HG02943 (cell line): ENCODE data around the gene NCK2.
A peak's percentile ranks its signal among the peaks of the same experiment; 100 is the strongest.

Experiments used
- ATAC-seq: cut with Tn5 transposase; IDR thresholded peaks from one replicate; pipeline ENCODE4 v1.9.1; 2021; ENCODE audit warnings: mild to moderate bottlenecking, low read depth, moderate library complexity; ENCODE audit not compliant: unreplicated experiment

NCK2 gene

DNA sequence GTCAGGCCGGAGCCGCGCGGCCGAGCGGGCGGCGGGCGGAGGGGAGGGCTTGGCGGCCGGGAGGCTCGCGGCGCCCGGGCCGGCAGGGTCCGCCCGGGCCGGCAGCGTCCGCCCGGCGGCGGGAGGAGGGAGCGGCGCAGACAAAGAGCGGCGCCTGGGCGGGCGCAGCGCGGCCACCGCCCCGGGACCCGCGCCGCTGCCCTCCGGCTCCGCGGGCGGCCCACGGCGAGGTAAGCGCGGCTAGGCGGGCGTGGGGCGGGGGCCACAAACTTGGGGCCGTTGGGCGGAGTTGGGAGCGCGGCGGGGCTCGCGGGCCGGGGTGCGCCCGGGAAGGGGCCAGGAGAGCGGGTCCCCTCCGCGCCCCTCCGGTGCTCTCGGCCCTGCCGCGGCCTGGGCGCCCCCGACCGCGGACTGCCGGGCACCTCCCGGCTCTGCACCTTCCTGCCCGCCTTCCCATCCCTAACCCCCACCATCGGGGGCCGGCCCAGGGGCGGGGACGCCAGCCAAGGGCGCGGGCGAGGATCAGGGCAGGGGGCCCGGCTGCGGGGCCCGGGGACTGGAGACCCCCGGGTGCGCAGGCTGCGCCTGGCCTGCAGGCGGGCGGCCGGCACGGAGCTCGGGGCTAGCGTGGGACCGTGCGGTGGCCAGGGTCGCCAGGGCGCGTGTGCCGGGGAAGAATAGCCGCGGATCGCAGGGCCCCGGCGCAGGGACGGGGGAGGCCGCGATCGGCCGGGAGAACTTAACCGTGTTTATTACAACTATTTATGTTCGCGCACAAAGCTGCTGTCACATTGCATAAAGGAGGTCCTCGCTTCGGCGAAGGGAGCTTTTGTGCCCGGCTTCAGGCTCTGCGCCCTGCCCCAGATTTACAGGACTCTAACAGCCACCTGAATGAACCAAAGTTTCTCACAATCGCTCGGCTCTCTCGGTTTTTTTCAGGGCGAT lies at the start of gene NCK2:
Gene NCK2 (plus strand): TSS at position 4 of the 945 bp plus-strand sequence. CDS start 110,152 bp downstream, outside the sequence.
- peak; percentile 34 for ATAC-seq

DNA sequence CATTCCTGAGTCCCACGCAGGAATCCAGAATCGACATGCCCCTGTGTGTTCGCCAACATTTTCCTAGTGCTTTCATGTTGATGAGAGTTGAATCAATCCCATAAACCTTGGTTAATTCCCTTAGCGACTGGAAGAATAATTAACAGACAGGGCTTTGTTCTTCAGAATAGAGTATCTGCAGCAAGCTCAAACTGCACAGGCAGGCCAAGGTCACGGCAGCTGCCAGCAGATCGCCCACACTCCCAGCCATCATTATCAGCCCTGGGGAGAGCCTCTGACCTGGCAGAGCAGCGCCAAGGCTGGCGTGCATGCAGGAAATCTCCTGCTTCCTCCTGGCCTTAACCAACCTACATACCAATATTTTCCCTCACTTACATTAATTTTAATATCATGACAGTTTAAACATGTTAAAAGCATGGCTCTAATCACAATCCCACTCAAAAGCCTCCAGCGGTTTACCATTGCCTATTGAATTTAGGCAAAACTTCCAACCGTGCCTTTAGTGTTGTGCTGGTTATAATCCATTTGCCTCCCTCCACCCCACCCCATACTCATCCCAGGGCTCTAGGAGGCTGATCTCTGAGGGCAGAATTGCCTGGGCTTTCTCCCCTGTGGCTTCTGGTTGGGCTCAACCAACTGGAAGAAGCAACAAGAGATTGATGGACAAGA lies 46.8 kb upstream of the NCK2 start:
- no peak for ATAC-seq

DNA sequence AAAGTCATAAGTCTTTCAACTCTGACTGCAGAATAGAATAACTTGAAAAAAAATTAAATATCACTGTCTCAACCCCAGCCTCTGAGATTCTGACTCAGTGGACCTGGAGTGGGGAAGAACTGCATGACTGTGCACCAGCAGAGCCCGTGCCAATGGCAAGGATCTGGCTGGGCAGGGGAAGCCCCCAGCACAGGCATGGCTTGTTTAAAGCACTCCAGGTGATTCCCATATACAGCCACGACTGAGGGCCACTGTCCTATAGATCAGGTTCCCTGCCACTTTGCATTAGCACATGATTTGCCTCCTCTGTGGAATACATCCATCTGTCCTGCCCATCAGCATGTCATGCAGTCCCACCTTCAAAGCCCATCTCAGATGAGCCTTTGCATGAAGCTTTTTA lies 45.9 kb upstream of the NCK2 start:
- ATAC-seq: no peak

DNA sequence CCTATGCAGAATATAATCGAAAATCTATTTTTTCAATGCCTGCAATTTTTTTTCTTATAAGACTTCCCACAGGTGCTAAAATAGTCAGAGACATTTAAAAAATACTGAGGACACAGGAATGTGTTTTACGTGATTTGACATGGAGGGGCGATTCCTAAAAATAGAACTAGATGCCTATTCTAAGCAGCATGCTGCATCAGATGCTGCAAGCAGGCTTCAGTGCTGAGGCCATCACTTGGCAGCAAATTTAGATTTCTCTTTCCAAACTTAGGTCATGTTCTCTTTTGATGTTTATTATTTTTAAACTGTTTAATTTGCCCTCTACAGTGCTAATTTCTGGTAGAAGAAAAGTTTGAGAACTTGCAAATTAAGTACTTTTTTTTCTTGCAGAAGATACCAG lies 43.7 kb upstream of the NCK2 start:
- no peak for ATAC-seq

DNA sequence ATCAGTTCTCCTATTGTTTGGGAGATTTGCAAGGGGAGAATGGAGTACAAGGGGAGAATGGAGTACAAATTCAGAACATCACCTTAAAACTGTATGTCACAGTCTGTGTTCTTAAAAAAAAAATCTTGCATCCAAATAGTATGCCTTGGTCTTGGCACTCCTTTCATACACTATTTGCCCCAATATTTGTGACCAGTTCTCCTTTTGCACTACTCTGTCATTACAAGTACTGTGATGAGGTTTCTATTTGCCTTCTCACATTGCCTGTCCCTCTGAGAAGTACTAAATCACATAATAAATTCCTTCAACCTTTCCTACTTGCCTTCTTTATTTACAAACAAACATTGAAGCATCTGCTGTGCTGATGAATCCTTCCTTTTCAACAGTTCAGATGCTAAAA lies 36.0 kb upstream of the NCK2 start:
- ATAC-seq: no peak

DNA sequence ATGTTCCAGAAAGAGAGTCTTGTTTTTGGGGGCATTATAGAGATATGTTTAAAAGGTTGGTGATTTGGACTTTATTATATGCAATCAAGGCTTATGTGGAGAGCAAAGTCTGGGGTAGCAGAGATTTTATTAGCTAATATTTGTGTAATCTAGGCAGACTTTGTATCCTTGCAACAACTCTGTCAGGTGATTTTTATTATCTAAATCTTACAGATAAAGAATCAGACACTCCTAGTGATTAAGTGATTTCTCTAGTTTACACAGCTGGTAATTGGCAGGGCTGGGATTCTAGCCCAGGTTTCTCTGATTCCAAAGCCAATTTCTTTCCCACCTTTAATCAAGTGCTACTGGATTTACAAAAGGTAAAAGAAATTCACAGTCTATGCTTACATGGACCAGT lies 33.3 kb upstream of the NCK2 start:
- ATAC-seq: no peak

DNA sequence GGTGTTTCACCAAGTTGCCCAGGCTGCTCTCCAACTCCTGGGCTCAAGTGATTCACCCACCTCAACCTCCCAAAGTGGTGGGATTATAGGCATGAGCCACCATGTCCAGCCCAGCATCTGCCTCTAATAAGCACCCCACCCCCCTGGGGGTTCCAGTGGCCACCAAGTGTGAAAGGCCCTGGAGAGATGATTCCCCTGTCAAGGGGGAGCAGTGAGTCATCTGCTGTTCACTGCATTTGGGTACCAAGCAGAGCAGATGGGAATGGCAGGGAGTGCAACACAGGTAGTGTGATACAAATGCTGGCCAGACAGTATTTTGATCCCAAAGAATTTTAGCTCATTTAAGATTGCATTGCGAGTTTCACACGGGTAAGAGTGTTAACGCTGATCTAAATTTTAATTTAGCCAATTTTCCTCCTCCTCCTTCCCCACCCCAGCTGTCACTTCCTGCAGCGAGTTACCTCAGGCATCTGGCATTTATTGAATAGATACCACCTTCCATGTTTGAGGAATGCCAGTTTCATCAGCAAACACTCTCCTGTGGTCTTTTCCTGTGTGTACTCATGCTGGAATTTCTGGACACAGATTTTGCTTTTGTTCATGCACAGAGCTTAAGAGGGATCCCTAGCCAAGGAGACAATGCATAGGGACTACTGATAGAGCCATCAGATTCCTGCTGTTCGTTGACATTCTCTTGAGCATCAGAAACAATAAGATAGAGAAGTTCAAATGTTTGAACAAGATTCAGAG lies 32.4 kb upstream of the NCK2 start:
- ATAC-seq: no peak

DNA sequence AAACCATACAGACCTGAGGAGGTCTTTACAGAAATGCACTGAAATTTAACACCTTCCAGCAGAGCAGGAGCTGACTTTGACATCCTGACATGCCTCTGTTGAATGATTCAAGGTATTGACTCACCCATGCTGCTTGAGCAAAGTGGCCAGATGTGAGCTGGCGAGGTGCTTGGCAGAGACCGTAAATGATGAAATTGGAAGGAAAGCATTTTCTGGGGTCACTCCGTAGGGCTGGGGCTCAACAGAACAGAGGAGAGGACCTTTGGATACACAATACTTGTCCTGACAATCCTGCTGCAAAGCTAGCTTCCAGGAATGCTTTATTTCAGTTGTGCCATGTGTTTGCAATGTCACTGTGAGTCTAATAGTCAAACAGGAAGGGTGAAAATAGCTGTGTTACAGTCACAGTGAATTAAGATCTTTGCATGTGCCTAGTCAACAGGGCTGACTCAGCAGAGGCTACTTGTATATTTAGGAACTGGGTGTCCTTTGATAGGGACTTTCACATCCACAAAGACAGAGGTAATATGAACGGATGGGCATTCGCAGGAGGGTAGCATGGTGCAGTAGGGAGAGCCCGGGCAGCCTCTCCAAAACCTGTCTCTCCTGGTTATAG lies 31.6 kb upstream of the NCK2 start:
- ATAC-seq: no peak

DNA sequence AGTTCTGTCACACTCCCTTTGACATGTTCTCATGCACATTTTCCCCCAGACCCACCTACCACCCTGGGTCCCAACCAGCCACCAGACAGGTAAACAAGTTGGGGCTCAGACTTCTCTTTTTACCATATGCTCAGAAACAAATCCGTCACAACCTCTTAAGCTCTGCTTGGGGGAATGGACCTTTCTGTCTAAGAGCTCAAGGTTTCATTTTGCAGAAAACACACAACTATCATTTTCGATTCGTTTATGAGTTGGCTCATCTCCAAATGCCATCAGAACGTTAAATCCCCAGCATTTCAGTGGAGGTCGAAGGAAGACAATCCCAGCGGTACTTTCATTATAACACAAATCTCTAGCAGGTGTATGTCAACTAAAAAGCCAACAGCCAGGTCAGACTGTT lies 30.6 kb upstream of the NCK2 start:
- no peak for ATAC-seq

DNA sequence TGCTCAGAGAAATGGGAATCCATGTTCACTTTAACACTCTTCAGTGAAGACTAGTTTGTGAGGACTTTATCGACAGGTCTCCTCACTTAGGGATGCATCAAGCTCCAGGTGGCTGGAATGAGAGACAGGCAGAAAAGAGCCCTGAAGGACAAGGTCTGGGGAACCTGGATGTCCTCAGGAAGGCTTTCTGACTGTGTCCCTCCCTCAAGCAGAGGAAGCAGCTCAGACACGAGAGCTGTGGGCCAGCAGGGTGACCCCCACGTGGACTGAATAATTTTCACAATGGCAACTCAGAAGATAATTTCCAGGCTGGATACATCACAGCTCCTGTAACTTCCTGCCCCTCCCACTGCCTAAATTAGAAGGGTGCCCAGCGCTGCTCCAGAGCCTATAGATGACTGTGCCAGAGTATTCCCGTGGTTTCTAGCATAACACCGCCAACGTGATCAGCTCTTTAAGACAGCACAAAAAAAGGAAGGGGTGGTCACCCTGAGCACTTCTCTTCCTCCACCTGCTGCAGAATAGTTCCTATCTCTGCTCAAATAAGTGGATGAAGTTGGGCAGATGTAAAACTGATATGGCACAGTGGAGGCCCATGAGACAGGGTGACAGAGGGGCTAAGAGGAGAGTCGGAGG lies 25.7 kb upstream of the NCK2 start:
- ATAC-seq: no peak

DNA sequence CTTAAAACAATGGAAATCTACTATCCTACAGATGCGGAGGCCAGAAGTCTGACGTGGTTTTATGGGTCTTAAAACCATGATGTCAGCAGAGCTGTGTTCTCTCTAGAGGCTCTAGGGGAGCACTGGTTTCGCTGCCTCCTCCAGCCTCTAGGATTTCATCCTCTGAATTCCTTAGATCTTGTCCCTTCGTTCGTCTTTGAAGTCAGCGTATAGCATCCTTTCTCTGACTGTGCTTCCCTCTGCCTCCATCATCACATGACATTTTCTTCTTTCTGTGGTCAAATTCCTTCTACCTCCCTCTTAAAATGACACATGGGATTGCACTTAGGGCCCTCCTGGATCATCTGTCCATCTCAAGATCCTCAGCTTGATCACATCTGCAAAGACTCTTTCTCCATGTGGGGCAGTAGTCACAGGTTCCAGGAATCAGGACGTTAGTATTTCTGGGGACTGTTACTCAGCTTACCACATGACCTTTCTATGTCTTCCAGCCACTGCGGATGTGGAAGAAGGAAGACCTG lies 22.7 kb upstream of the NCK2 start:
- no peak for ATAC-seq

DNA sequence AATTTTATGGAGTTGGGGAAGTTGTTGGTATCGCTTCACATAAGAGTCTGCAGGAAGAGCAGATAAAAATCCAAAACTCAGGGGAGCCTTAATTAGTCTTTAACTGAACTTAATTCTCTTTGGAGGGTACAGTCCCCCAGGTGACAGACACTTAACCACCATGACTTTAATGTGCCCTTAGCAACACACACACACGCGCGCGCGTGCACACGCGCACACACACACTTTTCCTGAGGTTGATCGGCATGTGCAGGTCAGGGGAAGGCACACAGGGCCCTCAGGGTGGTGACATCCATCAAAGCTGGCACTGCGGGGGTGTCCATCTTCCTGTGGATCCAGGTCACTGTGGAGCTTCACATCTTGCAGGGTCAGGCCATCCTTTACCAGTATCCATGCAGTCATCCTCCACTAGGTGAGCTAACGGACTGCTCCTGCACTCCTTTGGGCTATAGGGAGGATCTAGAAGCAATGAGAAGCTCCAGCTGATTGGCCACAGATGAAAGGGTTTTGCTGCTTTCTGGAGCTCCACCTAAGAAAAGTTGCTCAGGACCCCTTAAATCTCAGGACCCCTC lies 21.9 kb upstream of the NCK2 start:
- no peak for ATAC-seq

DNA sequence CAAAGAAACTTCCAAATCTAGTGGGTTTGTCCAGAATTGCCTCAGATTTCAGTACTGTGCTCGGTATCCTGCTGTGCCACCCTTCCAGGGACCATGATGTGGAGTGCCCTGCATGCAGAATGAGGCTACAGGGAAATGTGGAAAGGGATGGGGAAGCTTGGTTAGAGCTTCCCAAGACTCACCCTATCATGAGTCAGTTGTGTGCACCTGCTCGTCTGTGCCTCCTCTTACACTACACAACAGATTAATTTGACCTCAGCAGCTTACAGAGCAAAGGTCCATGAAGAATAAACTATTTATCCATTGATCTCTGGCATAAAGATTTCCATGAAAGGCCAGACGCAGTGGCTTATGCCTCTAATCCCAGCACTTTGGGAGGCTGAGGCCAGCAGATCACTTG lies 21.3 kb upstream of the NCK2 start:
- no peak for ATAC-seq

DNA sequence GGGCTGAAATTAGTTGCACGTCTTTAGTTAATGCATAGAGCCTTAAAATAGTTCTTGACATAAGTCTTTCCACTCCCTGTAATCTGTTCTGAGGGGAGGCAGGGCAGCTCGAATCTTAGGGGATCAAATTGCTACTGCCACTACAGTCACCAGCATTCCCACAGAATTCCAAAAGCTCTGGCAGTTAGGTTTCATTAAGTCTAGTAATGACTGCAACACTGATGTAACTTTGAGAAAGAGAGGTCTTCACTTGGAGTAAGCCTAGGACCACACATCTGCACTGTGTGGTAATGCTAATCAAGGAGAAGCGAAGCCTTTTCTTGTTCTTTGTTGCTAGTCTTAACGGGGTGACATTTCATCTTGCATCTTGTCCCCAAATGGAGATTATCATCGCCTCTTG lies 19.3 kb upstream of the NCK2 start:
- ATAC-seq: no peak

DNA sequence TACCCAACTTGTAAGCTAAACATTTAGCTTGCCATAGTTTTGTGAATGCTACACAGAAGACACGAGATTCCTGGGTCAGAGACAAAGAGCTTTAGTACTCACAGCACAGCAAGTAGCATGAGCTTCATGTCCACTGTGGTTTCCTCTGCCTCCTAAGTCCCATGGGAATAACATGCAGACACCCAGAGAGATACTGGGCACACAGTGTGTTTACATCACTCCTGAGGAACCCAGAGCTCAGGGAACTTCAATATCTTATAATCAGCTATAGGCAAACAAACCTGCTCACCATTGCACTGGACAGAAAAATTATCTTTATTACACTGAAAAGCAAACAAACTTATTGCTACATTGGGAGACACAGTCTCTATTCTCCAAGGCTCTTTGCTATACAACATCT lies 14.5 kb upstream of the NCK2 start:
- ATAC-seq: no peak

DNA sequence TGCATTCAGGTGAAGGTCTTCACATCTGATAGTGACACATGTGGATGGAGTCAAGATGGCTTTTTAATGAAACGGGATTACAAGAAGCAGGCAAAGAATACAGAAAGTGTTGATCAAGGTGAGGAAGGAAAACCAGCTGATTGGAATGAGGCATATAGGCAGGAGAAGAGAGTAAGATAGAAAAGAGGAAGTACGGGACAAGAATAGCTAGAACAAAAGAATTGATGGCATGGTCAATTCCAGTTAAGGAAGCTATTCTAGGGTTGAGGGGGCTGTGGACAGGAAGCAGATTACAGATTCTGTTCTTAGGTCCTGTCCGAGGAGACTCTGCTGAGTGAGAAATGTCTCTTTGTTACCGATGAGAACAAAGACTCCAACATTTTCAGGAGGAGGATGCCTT lies 13.2 kb upstream of the NCK2 start:
- ATAC-seq: no peak

DNA sequence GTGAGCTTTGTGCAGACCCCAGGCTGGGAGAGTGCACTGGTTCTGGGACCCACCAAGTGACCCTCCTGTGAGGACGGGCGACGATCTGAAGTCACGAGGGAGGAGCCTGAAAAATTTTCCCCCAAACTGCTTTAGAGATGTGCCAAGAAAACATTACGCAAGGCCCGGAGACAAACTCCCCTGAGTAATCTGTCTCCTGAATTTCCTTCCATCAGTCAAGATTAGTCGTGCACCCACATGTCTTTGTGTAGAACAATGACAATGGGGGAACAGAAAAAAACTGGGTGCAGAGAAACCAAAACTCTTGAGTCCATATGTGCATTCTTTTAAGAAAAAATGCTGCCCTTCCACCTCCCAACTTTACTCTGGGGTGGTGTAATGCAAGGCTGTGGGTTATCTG lies 12.6 kb upstream of the NCK2 start:
- ATAC-seq: no peak

DNA sequence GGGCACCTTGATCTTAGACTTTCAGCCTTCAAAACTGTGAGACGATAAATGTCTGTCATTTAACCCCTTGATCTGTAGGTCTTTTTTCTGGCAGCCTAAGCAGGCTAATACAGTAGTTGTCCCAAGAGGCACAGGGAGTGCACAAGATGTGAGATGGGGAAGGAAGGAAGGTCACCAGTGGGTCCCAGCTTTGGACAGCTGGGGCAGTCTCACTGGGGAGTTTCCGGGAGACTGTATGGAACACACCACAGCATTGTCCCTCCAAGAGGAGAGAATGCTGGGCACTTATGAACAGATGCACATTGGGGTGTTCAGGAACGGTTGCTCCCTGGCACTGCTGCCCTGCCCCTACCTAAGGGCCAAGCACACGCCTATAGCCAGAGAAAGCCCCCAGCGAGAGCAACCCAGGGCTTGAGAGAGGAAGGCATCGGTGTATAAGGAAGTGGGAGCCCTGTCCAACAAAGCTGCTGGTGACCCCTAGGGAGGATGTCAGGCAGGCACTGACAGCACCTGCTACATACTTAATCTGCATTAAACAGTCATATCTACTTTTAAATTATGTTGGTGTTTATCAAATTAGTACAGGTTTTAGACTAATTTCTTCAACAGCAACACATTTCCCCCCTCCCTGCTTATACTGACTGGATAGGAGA lies 11.6 kb upstream of the NCK2 start:
- no peak for ATAC-seq

DNA sequence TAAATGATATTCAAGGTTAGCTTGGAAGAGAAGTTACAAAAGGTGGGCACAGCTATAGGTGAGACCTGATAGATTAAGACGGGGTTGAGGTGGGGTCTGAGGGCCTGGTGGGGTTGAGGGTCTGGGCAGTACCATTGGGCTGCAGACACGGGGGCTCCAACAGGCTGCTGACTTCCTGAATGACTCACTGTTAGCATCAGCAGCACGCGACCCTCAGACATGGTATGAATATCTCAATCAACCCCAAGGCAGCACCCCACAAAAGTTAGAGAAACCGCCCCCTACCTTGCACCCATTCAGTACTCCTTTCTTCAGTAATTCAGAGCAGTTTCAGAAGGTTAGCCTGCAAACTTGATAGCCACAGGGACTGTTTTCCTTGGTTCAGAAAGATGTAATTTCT lies 10.8 kb upstream of the NCK2 start:
- no peak for ATAC-seq
